Superior temporal gyrus (tissue), 1 donor: ENCODE data around the gene C15orf62.

ENCODE experiments used
- DNase-seq: peaks from one replicate; pipeline ENCODE4 v3.0.0-alpha.2; 2016; ENCODE audit errors: extremely low spot score

Gene C15orf62

GRCh38 chr15:40769274-40770146 is at the start of gene C15orf62:
Gene C15orf62 (plus strand): TSS chr15:40769980. CDS start chr15:40770496, 516 bp downstream.
- DNase-seq = no peak

GRCh38 chr15:40721701-40722100 is 48.1 kb upstream of the C15orf62 start:
- DNase-seq = no peak

GRCh38 chr15:40722354-40722753 is 47.4 kb upstream of the C15orf62 start:
- no peak for DNase-seq

- DNase-seq = no peak
These were observed 46.8 kb upstream of the C15orf62 start for GRCh38 chr15:40722934-40723333.

- no peak for DNase-seq
These were observed 45.9 kb upstream of the C15orf62 start for GRCh38 chr15:40723919-40724318.

- no peak for DNase-seq
These were observed 38.7 kb upstream of the C15orf62 start for GRCh38 chr15:40731034-40731433.

- DNase-seq = no peak
These were observed 33.2 kb upstream of the C15orf62 start for GRCh38 chr15:40736575-40736974.

- DNase-seq = no peak
These were observed 32.7 kb upstream of the C15orf62 start for GRCh38 chr15:40737048-40737447.

GRCh38 chr15:40739047-40739446 is 30.7 kb upstream of the C15orf62 start:
- no peak for DNase-seq

- no peak for DNase-seq
These were observed 29.9 kb upstream of the C15orf62 start for GRCh38 chr15:40739854-40740253.

- no peak for DNase-seq
These were observed 26.3 kb upstream of the C15orf62 start for GRCh38 chr15:40743485-40743901.

GRCh38 chr15:40743921-40744814 is 25.6 kb upstream of the C15orf62 start:
- no peak for DNase-seq

GRCh38 chr15:40744815-40745152 is 25.0 kb upstream of the C15orf62 start:
- DNase-seq = no peak

- no peak for DNase-seq
These were observed 22.8 kb upstream of the C15orf62 start for GRCh38 chr15:40746916-40747418.

- DNase-seq = no peak
These were observed 21.8 kb upstream of the C15orf62 start for GRCh38 chr15:40747685-40748631.

- no peak for DNase-seq
These were observed 20.6 kb upstream of the C15orf62 start for GRCh38 chr15:40749151-40749630.

GRCh38 chr15:40750885-40751284 is 18.9 kb upstream of the C15orf62 start:
- no peak for DNase-seq

GRCh38 chr15:40751745-40752144 is 18.0 kb upstream of the C15orf62 start:
- DNase-seq = no peak

- DNase-seq = no peak
These were observed 15.3 kb upstream of the C15orf62 start for GRCh38 chr15:40754574-40754882.

GRCh38 chr15:40754883-40755811 is 14.6 kb upstream of the C15orf62 start, which contains the start of gene RMDN3:
Gene RMDN3 (minus strand): TSS chr15:40755254. CDS start chr15:40754783, 471 bp downstream.
- DNase-seq = peak; percentile 93
